B cell (primary cell): ENCODE results near the gene IL4R. TPM values are rescaled to one million over a fixed set of nuclear protein-coding genes. Genes with fewer than 3 reads are reported as not detected.

Source experiments
- ATAC-seq: fragments of 200-7000 bp; cut with Tn5 transposase; one replicate; pipeline ENCODE4 v1.10.0; 2021; ENCODE audit warnings: low read depth, mild to moderate bottlenecking, moderate number of reproducible peaks, moderate library complexity
- CTCF ChIA-PET: fragments of 350-600 bp; sonication (Branson Sonifier 250); formaldehyde crosslinking; loops from one replicate; lab custom pipeline; 2021; ENCODE audit warnings: antibody characterized with exemption, inconsistent platforms; lab: Charles Lee
- POLR2A ChIA-PET: fragments of 350-600 bp; sonication (Branson Sonifier 250); formaldehyde crosslinking; loops from one replicate; lab custom pipeline; 2021; ENCODE audit warnings: antibody characterized with exemption; lab: Charles Lee
- DNase-seq: peaks from one replicate; pipeline ENCODE4 v3.0.0; 2013
- H2AFZ ChIP-seq: 2 replicates; pipeline ENCODE4 v1.6.1; 2012; ENCODE audit warnings: mild to moderate bottlenecking, low read depth, low read length; ENCODE audit not compliant: insufficient read depth, poor library complexity, severe bottlenecking
- H3K27ac ChIP-seq, 2 donors: 1 replicate in 1 of 2; 2 replicates in 1 of 2; pipeline ENCODE4 v1.5.1; 2012 to 2013; ENCODE audit warnings: low read length in 2 of 2, mild to moderate bottlenecking in 2 of 2, moderate library complexity in 1 of 2
- H3K27me3 ChIP-seq, 4 experiments: fragments of 200-600 bp in 1 of 4; sonication (generic) in 1 of 4; replicated peaks in 1 of 4; 1 replicate in 2 of 4; 2 replicates in 2 of 4; pipeline versions ENCODE4 v1.6.1 to v1.7.0; 2013 to 2016; ENCODE audit warnings: low read length in 3 of 4, mild to moderate bottlenecking in 2 of 4, mixed read lengths in 1 of 4, moderate library complexity in 1 of 4; ENCODE audit not compliant: insufficient read depth in 4 of 4, control insufficient read depth in 3 of 4; ENCODE audit errors: control extremely low read depth in 1 of 4
- H3K36me3 ChIP-seq, 2 experiments: replicated peaks in 1 of 2; 1 replicate in 1 of 2; 2 replicates in 1 of 2; pipeline versions ENCODE4 v1.6.1 to v1.7.1; 2013; ENCODE audit warnings: low read length in 1 of 2; ENCODE audit not compliant: insufficient read depth in 2 of 2, control insufficient read depth in 1 of 2; ENCODE audit errors: control extremely low read depth in 1 of 2, extremely low read depth in 1 of 2
- H3K4me1 ChIP-seq, 2 donors: fragments of 200-600 bp in 1 of 2; sonication (generic) in 1 of 2; 1 replicate in 1 of 2; 2 replicates in 1 of 2; pipeline versions ENCODE4 v1.5.1 to v1.6.1; 2013 to 2017; ENCODE audit warnings: low read length in 2 of 2; ENCODE audit not compliant: control insufficient read depth in 2 of 2, insufficient read depth in 2 of 2
- H3K4me2 ChIP-seq: replicated peaks from 2 replicates; pipeline ENCODE3; 2012; ENCODE audit warnings: mild to moderate bottlenecking, low read depth, low read length; ENCODE audit not compliant: poor library complexity, severe bottlenecking
- H3K4me3 ChIP-seq, 5 experiments: fragments of 200-600 bp in 1 of 5; sonication (generic) in 1 of 5; 1 replicate in 3 of 5; 2 replicates in 2 of 5; pipeline versions ENCODE4 v1.5.1 to v1.7.0; 2011 to 2016; ENCODE audit warnings: low read length in 4 of 5, mild to moderate bottlenecking in 4 of 5, low read depth in 2 of 5, control low read depth in 1 of 5, moderate library complexity in 1 of 5; ENCODE audit not compliant: insufficient read depth in 1 of 5; ENCODE audit errors: control extremely low read depth in 1 of 5, extremely low read depth in 1 of 5
- H3K79me2 ChIP-seq: fragments of 200-600 bp; sonication (generic); one replicate; pipeline ENCODE4 v1.6.0; 2016; ENCODE audit warnings: low read length; ENCODE audit not compliant: control insufficient read depth, insufficient read depth
- H3K9ac ChIP-seq: fragments of 200-600 bp; sonication (generic); 2 replicates; pipeline ENCODE4 v1.6.1; 2017; ENCODE audit warnings: mild to moderate bottlenecking, low read length, moderate library complexity
- H3K9me3 ChIP-seq, 3 donors: one replicate each; pipeline versions ENCODE4 v1.6.1 to v1.7.1; 2013; ENCODE audit warnings: low read length in 2 of 3; ENCODE audit not compliant: control insufficient read depth in 2 of 3, insufficient read depth in 1 of 3; ENCODE audit errors: control extremely low read depth in 1 of 3
- H4K20me1 ChIP-seq: 2 replicates; pipeline ENCODE4 v1.6.0; 2012; ENCODE audit warnings: mild to moderate bottlenecking, low read length; ENCODE audit not compliant: insufficient read depth, control insufficient read depth, poor library complexity, severe bottlenecking
- H3K27ac Mint-ChIP-seq: one replicate; pipeline ENCODE4 v1.8.0; 2021; ENCODE audit warnings: mixed read lengths
- H3K27me3 Mint-ChIP-seq: one replicate; pipeline ENCODE4 v1.8.0; 2021; ENCODE audit warnings: mixed read lengths
- H3K4me1 Mint-ChIP-seq: one replicate; pipeline ENCODE4 v1.8.0; 2021; ENCODE audit warnings: mixed read lengths
- H3K4me3 Mint-ChIP-seq: one replicate; pipeline ENCODE4 v1.8.0; 2021; ENCODE audit warnings: mixed read lengths
- H3K9me3 Mint-ChIP-seq: one replicate; pipeline ENCODE4 v1.8.0; 2022; ENCODE audit warnings: mixed read lengths; ENCODE audit not compliant: insufficient read depth
- CTCF ChIP-seq: fragments of 200-600 bp; IDR thresholded peaks from one replicate; pipeline ENCODE4 v1.8.0; 2022; ENCODE audit warnings: antibody characterized with exemption, mild to moderate bottlenecking
- EZH2 ChIP-seq: IDR thresholded peaks from 2 replicates; pipeline ENCODE4 v1.6.1; 2012; ENCODE audit warnings: borderline replicate concordance, low read depth, mild to moderate bottlenecking, moderate library complexity, low read length; ENCODE audit not compliant: insufficient read depth, poor library complexity, severe bottlenecking
- WGBS: methylation state at CpG from one replicate; pipeline ENCODE4 v1.1.5; 2013; ENCODE audit warnings: missing lambda C conversion rate; ENCODE audit not compliant: insufficient coverage; 5-methylcytosine and 5-hydroxymethylcytosine counted together
- intact Hi-C: fragments of 100-400 bp; cut with micrococcal nuclease; formaldehyde crosslinking; loops from one replicate; pipeline ENCODE4 v1.10.0; 2022
- polyA plus RNA-seq: library from polyadenylated mRNA; depleted of rRNA; stranded (reverse); fragments of >200 nt; gene quantifications from 2 replicates; pipeline ENCODE4 v1.2.3, GENCODE V29; 2012
- total RNA-seq, 2 donors: library from RNA; stranded (reverse); fragments of 120-200 nt in 1 of 2; gene quantifications; 1 replicate in 1 of 2; 2 replicates in 1 of 2; pipeline versions ENCODE4 v1.2.3 to v1.2.4, GENCODE V29; 2013 to 2022

IL4R gene
- total and polyA plus RNA-seq, 2 donors (not counting 1 experiment from before 2014, with no cell fraction given) = 311 to 966 TPM

DNA sequence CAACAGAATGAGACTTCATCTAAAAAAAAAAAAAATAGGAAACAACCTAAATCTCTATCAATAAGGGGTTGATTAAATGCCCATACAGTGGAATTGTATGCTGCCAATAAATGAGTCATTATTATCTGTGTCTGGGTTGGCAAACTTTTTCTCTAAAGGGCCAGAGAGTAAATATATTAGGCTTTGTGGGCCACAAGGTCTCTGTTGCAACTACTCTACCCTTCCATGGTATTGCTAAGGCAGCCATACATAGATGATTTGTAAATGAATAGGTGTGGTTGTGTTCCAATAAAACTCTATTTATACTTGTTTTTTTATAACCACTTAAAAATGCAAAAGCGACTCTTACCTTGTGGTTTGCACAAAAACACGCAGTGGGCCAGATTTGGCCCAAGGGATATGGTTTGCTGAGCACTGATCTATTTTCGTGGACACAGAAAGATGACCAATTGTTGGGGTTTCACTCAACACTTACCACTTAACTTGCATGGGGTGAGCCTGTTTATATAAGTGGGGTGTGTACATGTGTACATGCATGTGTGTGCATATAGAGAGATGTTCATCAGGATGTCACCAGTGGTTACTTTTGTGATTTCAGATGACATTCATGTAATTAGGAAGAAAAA lies 12.4 kb upstream of the IL4R start:
- H3K36me3 ChIP-seq = no peaks in the 10 kb centered on the region
- no peak overlapping the region for H2AFZ ChIP-seq
- WGBS = no CpG with 5 or more reads among the region's 3 CpGs
- no peak for DNase-seq
- TF ChIP-seq CTCF (no peak), EZH2 (no peak)
- ATAC-seq = peak; percentile 12
- ChIA-PET CTCF (interaction anchor here (1.0 kb wide), 1 partner anchor 66 kb away, joined by 3 read pairs; no protein-coding TSS in a partner anchor), POLR2A (no interaction called here)
- Mint-ChIP-seq H3K4me1 (peaks cover 77% of the 10 kb centered on the region), H3K27me3 (peaks cover 3% of the 10 kb centered on the region), H3K27ac (peak overlapping the region; percentile 44), H3K4me3 (peak overlapping the region; percentile 24), H3K9me3 (peaks cover 5% of the 10 kb centered on the region)
- H3K4me2 ChIP-seq = peak overlapping the region; percentile 65
- H3K9me3 ChIP-seq = peaks cover 0 to 4% (median 0%) of the 10 kb centered on the region in 3 donors
- H3K9ac ChIP-seq = no peak overlapping the region
- H3K4me1 ChIP-seq = peaks cover 89 to 90% of the 10 kb centered on the region in 2 donors
- H3K79me2 ChIP-seq = peaks cover 3% of the 10 kb centered on the region
- intact Hi-C loops = no loop called here
- H4K20me1 ChIP-seq = no peaks in the 10 kb centered on the region
- no peaks in the 10 kb centered on the region for H3K27me3 ChIP-seq
- peak overlapping the region; percentile 67 to 74 for H3K27ac ChIP-seq
- no peak overlapping the region for H3K4me3 ChIP-seq

DNA sequence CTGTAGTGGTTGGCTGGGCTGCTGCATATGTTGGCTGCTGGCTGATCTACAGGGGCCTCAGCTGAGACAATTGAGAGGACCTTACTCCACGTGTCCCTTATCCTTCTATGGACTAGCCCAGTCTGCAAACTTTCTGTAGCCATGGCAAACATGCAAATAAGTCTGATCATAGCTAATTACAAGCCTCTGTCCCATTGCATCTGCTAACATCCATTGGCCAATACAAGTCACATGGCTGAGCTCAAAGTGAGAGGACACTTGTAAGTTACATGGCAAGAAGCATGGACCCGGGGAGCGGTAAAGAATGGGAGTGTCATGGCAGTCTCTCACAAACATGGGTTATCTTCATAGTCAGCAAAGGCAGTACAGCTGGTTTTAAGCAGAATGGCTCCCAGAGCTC lies 11.6 kb upstream of the IL4R start:
- Mint-ChIP-seq H3K9me3 (peaks cover 5% of the 10 kb centered on the region), H3K27me3 (peaks cover 3% of the 10 kb centered on the region), H3K27ac (peak overlapping the region; percentile 44), H3K4me1 (peaks cover 71% of the 10 kb centered on the region), H3K4me3 (peak overlapping the region; percentile 20)
- no peak for TF ChIP-seq EZH2
- H3K27me3 ChIP-seq = no peaks in the 10 kb centered on the region
- H4K20me1 ChIP-seq = no peaks in the 10 kb centered on the region
- POLR2A ChIA-PET = interaction anchor here (0.6 to 0.7 kb wide), 3 partner anchors 31 to 53 kb away, joined by 4 to 7 read pairs (median 4); no protein-coding TSS in a partner anchor
- peak overlapping the region; percentile 65 for H3K4me2 ChIP-seq
- H3K4me3 ChIP-seq = no peak overlapping the region
- no peak for DNase-seq
- ATAC-seq = no peak
- intact Hi-C loops = no loop called here
- H3K27ac ChIP-seq = peak overlapping the region; percentile 67 to 74
- H3K4me1 ChIP-seq = peaks cover 82% of the 10 kb centered on the region in 2 donors
- WGBS = 81% methylated on average over 3 of the region's 3 CpGs
- H3K36me3 ChIP-seq = no peaks in the 10 kb centered on the region
- peaks cover 3% of the 10 kb centered on the region for H3K79me2 ChIP-seq
- peaks cover 0 to 4% (median 0%) of the 10 kb centered on the region in 3 donors for H3K9me3 ChIP-seq
- no peak overlapping the region for H3K9ac ChIP-seq
- CTCF ChIA-PET = interaction anchor here (0.9 to 1.5 kb wide), 4 partner anchors 67 to 122 kb away, joined by 3 to 4 read pairs (median 3); no protein-coding TSS in a partner anchor
- no peak overlapping the region for H2AFZ ChIP-seq
